Tibial artery (tissue), 4 donors: Measurements from ENCODE around the gene ALDH1A3.
A peak's percentile ranks its signal among the peaks of the same experiment; 100 is the strongest.

Source experiments
- DNase-seq, 2 donors: peaks; one replicate each; pipeline ENCODE4 v3.0.0-alpha.2; 2019
- H3K27ac ChIP-seq, 2 donors: fragments of 200-600 bp; sonication (generic) in 1 of 2; 1 replicate in 1 of 2; 2 replicates in 1 of 2; pipeline ENCODE4 v1.5.1; 2018 to 2019; ENCODE audit warnings: mild to moderate bottlenecking in 1 of 2
- H3K27me3 ChIP-seq, 2 donors: fragments of 200-600 bp; sonication (generic) in 1 of 2; one replicate each; pipeline versions ENCODE4 v1.5.1 to v1.6.0; 2016 to 2019
- H3K36me3 ChIP-seq, 3 donors: fragments of 200-600 bp; sonication (generic) in 2 of 3; one replicate each; pipeline ENCODE4 v1.5.1; 2016 to 2019; ENCODE audit warnings: mild to moderate bottlenecking in 2 of 3
- H3K4me1 ChIP-seq, 4 donors: fragments of 200-600 bp; sonication (generic) in 2 of 4; 1 replicate in 3 of 4; 2 replicates in 1 of 4; pipeline ENCODE4 v1.5.1; 2016 to 2019
- H3K4me3 ChIP-seq, 2 donors: fragments of 200-600 bp; sonication (generic) in 1 of 2; 1 replicate in 1 of 2; 2 replicates in 1 of 2; pipeline ENCODE4 v1.5.1; 2018 to 2019; ENCODE audit warnings: mild to moderate bottlenecking in 2 of 2
- H3K9me3 ChIP-seq, 3 donors: fragments of 200-600 bp; sonication (generic) in 1 of 3; one replicate each; pipeline ENCODE4 v1.5.1; 2016 to 2019
- intact Hi-C: fragments of 100-400 bp; cut with DNase I; formaldehyde crosslinking; loops from one replicate; pipeline ENCODE4 v1.15.0; 2023; ENCODE audit warnings: low total_unique reads
- TF ChIP-seq, protein P1 (sequence below), 2 experiments: fragments of 200-600 bp in 1 of 2; fragments of 450-650 bp in 1 of 2; IDR thresholded peaks; one replicate each; pipeline ENCODE4 v1.5.1; 2017 to 2019; ENCODE audit warnings: antibody characterized with exemption in 2 of 2, mild to moderate bottlenecking in 1 of 2, moderate library complexity in 1 of 2

The ALDH1A3 gene

DNA sequence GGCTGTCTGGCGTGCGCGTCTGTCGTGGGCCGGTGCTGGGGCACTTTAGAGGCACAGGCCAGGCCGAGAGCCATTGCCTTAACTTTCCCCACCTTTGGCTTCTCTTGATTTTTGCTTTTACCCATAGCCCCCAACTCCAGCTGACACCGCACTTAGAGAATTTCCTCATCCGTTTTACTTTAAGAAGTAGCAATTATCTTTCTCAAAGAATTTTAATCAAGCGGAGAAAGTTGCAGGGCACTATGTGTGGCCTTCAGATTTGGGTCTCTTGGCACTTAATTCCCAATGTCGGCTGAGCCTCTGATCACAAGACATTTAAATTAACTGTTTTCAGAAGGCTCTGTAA lies 1.2 kb downstream of the ALDH1A3 start:
- Histone ChIP-seq H3K36me3 (no peaks in the 10 kb centered on the region), H3K4me1 (peaks cover 0 to 19% (median 14%) of the 10 kb centered on the region in 4 donors), H3K27ac (no peak overlapping the region), H3K9me3 (no peaks in the 10 kb centered on the region), H3K27me3 (peaks cover 4 to 48% of the 10 kb centered on the region in 2 donors), H3K4me3 (no peak overlapping the region)
- DNase-seq, result no peak
- intact Hi-C loops, result no loop called here
- TF ChIP-seq, protein P1, sequence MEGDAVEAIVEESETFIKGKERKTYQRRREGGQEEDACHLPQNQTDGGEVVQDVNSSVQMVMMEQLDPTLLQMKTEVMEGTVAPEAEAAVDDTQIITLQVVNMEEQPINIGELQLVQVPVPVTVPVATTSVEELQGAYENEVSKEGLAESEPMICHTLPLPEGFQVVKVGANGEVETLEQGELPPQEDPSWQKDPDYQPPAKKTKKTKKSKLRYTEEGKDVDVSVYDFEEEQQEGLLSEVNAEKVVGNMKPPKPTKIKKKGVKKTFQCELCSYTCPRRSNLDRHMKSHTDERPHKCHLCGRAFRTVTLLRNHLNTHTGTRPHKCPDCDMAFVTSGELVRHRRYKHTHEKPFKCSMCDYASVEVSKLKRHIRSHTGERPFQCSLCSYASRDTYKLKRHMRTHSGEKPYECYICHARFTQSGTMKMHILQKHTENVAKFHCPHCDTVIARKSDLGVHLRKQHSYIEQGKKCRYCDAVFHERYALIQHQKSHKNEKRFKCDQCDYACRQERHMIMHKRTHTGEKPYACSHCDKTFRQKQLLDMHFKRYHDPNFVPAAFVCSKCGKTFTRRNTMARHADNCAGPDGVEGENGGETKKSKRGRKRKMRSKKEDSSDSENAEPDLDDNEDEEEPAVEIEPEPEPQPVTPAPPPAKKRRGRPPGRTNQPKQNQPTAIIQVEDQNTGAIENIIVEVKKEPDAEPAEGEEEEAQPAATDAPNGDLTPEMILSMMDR (IDR thresholded peaks at IDR 0.05), result no peak

DNA sequence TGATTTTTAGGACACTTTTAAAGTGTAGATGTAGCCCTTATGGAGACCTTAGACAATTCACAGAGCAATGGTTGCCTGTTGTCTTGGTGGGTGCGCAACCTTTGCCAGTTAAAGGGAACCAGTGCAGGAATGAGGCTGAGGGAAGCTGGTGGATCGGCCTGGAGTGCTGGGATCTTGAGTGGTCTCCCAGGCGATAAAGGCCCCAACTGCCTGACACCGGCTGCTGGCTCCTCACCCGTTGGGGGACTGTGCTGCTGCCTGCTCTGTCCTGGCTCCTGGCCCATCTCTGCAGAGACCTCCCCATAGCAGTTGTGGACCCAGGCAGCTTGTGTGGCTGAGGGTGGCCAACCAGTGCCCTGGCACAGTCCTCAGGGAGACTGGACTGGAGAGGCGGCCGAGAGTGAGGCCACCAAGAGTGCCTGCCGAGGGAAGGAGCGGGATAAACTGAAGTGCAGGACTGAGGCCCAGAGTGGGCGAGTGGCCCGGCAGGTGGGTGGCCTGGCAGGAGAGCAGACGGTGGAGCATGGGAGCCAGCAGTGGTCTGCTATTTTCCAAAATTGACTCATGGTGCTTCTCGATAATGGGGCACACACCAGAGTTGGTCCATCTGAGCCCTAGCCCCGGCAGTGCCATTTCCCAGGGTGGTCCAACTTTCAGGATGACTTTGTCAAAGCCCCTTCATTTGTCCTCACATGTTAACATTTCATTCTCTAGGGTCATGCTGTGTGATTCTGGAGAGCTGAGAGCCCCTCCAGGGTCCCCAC lies 2.1 kb downstream of the ALDH1A3 start:
- H3K27ac ChIP-seq, result no peak overlapping the region

DNA sequence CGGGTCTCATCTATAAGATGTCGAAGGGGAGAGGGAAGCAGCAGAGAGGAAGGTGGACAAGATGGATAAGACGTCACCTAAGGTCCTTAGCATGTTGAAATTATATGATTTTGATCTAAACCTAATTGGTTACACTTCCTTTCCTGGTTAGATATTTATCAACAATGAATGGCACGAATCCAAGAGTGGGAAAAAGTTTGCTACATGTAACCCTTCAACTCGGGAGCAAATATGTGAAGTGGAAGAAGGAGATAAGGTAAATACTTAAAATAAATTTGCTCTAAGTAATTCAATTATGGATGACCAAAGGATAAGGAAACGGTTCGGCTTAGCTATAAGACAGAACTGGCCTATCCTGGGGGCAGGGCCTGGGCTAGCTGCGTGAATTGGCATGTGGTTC lies 5.5 kb downstream of the ALDH1A3 start:
- Histone ChIP-seq H3K27me3 (peaks cover under 1 to 29% of the 10 kb centered on the region in 2 donors), H3K4me3 (no peak overlapping the region), H3K4me1 (peaks cover 0 to 17% (median 12%) of the 10 kb centered on the region in 4 donors), H3K27ac (no peak overlapping the region), H3K36me3 (no peaks in the 10 kb centered on the region), H3K9me3 (no peaks in the 10 kb centered on the region)
- no peak for DNase-seq
- TF ChIP-seq, protein P1 (IDR thresholded peaks at IDR 0.05), result no peak
- intact Hi-C loops, result no loop called here

More for the DNA sequence above, 2.1 kb downstream of the ALDH1A3 start:
- peaks cover 4 to 52% of the 10 kb centered on the region in 2 donors for H3K27me3 ChIP-seq
- peaks cover 0 to 19% (median 14%) of the 10 kb centered on the region in 4 donors for H3K4me1 ChIP-seq
- DNase-seq, result peak in 1 of 2 donors; percentile 51
- intact Hi-C loops, result no loop called here
- no peaks in the 10 kb centered on the region for H3K9me3 ChIP-seq
- no peak overlapping the region for H3K4me3 ChIP-seq
- TF ChIP-seq, protein P1 (IDR thresholded peaks at IDR 0.05), result no peak
- no peaks in the 10 kb centered on the region for H3K36me3 ChIP-seq

DNA sequence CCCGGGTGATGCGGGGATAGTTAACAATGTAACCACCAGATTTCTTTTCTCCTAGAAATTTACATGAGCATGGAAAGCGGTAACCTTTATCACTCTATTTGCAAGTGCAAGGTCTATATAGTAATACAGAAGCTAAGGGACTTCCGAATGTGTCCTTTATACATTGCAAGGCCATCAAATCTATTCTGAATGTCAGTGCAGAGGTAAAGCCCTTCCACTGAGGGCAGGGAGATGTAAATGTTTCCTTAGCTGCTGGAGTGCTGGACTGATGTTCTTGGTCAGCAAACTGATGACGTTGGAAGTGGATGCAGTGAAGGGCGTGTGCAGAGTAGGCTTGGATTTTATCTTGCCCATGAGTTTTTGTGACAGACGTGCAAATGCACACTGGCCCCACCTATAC lies 6.2 kb downstream of the ALDH1A3 start:
- H3K36me3 ChIP-seq, result no peaks in the 10 kb centered on the region
- H3K27me3 ChIP-seq, result peaks cover 0 to 22% of the 10 kb centered on the region in 2 donors
- TF ChIP-seq, protein P1 (IDR thresholded peaks at IDR 0.05), result no peak
- H3K9me3 ChIP-seq, result no peaks in the 10 kb centered on the region
- intact Hi-C loops, result no loop called here
- peaks cover 0 to 14% (median 8%) of the 10 kb centered on the region in 4 donors for H3K4me1 ChIP-seq
- no peak overlapping the region for H3K27ac ChIP-seq
- no peak overlapping the region for H3K4me3 ChIP-seq
- DNase-seq, result no peak

DNA sequence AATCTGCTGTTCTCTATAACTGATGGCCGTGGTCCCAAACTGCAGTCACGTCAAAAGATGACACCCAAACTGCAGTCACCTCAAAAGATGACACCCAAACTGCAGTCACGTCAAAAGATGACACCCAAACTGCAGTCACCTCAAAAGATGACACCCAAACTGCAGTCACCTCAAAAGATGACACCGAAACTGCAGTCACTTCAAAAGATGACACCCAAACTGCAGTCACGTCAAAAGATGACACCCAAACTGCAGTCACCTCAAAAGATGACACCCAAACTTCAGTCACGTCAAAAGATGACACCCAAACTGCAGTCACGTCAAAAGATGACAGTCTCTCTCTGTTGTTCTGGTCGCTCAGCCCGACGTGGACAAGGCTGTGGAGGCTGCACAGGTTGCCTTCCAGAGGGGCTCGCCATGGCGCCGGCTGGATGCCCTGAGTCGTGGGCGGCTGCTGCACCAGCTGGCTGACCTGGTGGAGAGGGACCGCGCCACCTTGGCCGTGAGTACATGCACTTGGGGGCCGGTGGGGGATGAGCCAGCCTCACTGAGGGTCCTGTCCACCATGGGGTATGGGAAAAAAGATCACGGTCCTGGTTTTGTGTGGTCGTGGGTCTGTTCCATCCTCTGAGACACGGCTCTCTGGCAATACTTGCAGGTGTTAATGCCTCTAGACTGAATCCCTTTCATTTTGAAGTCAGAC lies 7.7 kb downstream of the ALDH1A3 start:
- no peak overlapping the region for H3K4me3 ChIP-seq
- TF ChIP-seq, protein P1 (IDR thresholded peaks at IDR 0.05), result no peak
- peak in 1 of 2 donors; percentile 43 for DNase-seq
- no peak overlapping the region for H3K27ac ChIP-seq
- H3K27me3 ChIP-seq, result peaks cover 0 to 10% of the 10 kb centered on the region in 2 donors
- H3K36me3 ChIP-seq, result no peaks in the 10 kb centered on the region
- H3K9me3 ChIP-seq, result no peaks in the 10 kb centered on the region
- peaks cover 0 to 14% (median 8%) of the 10 kb centered on the region in 4 donors for H3K4me1 ChIP-seq
- intact Hi-C loops, result no loop called here
